HG03095 (cell line): ENCODE data around the gene RAC3.

ENCODE experiments used
- ATAC-seq: cut with Tn5 transposase; IDR thresholded peaks from one replicate; pipeline ENCODE4 v1.9.1; 2021; ENCODE audit warnings: moderate library complexity; ENCODE audit not compliant: unreplicated experiment

The RAC3 gene

GRCh38 chr17:82054351-82055022 is 23.0 kb downstream of the RAC3 start:
- no peak for ATAC-seq

- ATAC-seq: no peak
These were observed 23.8 kb downstream of the RAC3 start for GRCh38 chr17:82055023-82055964.

GRCh38 chr17:82055965-82056728 is 24.7 kb downstream of the RAC3 start:
- no peak for ATAC-seq

GRCh38 chr17:82056729-82057621 is 25.5 kb downstream of the RAC3 start:
- no peak for ATAC-seq

GRCh38 chr17:82058230-82058854 is 26.9 kb downstream of the RAC3 start:
- ATAC-seq: no peak

GRCh38 chr17:82058855-82059249 is 27.4 kb downstream of the RAC3 start:
- ATAC-seq: no peak

- no peak for ATAC-seq
These were observed 28.0 kb downstream of the RAC3 start for GRCh38 chr17:82059272-82060000.

DNA sequence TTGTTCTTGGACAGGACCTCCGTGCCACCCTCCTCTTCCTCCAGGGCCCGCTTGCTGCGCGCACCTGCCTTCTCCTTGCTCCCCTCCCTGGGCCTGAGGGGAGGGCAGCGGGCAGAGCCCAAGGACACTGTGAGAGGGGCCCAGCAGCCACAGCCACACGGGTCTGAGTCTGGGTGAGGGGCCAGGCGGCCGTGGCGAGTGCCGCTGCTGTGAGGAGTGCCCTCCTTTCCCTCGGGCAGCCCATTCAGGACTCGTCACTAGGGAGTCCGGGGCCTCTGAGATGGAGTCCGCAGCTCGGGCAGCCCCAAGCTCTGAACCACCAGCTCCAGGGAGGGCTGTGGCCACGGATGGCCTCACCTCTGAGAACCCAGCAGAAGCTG is 28.5 kb downstream of the RAC3 start:
- no peak for ATAC-seq

DNA sequence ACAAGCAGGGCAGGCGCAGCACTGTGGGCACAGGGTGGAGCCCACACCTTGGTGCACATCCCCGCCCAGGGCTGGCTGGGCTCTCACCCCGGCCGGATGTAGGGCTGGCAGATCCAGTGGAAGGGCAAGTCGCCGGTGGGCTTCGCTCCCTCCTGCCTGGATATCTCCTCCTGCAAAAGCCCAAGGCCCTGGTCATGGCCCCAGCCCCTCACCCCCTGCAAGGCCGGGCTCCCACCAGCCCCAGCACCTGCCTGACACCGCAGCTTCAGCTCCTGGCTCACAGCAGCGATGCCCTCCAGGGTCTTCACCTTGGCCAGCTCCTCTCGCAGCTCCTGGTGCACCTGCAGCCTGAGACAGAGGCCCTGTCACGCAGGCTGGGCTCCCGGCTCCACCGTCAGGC is 29.1 kb downstream of the RAC3 start:
- no peak for ATAC-seq

DNA sequence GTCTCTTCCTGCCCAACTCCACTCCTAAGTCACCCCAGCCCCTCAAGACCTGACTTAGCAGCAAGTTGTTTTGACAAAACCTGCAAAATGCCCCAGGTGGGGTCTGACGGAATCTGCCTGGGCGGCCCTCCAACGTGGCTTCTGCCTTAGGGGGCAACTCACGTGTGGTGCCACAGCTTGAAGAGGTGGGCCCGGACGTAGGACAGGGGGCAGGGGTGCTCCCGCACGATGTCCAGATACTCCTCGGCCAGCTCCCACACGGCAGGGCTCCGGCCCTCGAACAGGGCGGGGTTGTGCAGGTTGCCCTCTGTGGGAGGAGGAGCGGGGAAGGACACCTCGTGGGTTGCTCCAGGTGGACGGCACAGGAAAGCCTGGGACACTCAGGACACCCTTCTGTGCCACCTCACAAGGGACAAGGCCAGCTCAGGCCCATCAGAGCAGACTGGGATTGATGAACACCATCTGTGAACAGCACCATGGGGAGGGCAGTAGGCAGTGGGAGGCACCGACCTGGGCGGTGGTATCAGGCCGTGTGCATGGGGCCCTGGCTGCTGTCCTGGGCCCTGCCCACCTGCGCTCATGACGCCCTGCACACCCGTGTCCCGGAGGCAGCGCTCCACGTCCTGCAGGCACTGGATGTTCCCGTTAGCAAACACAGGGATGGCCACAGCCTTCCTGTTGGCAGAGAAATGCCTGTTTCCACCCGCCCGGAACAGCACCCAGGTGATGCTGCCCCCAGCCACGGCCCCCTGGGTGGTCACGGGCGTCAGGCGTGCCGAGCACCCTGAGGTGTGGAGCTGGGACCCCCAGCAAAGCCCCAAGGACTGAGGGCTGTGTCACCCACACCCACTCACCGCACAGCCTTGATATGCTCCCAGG is 29.8 kb downstream of the RAC3 start:
- ATAC-seq: no peak

DNA sequence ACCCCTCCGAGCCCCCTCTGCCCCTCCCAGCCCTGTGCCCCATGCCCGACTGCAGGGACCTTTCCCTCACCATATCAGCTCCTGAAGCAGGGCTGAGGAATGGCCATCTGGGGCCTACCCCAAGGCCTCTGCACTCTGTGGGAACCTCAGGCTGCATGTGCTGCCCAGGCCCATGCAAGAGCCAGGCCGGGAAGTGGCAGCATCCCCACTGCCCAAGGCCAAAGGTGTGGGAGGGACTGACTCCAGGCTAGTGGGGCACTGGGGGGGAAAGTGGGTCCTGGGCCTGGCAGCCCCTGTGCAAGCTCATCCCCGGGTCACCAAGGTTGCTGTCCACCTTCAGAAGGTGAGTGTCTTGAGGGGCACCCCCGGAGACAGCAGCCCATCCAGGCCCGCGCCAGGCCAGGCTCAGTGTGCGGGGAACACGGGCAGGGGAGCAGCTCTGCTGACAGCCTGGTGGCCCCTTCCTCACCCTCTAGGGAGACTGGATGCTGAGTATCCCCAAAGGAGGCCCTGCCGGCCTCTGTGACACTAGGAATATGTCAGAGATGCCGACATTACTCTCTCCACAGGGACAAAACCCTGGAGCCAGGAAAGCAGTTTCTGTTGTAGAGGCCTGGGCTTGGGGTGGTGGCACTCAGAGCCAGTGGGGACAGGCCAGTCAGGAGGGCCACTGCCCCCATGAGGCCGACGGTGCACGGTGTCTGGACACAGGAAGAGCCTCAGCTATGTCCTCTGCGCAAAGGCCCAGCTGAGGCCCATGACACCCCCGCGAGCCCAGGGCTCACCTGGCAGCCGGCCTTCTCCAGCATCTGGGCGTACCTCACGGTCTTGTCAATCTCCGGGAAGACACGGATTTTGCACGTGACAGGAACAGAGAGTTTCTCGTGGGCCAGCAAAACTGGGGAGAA is 30.9 kb downstream of the RAC3 start:
- no peak for ATAC-seq

DNA sequence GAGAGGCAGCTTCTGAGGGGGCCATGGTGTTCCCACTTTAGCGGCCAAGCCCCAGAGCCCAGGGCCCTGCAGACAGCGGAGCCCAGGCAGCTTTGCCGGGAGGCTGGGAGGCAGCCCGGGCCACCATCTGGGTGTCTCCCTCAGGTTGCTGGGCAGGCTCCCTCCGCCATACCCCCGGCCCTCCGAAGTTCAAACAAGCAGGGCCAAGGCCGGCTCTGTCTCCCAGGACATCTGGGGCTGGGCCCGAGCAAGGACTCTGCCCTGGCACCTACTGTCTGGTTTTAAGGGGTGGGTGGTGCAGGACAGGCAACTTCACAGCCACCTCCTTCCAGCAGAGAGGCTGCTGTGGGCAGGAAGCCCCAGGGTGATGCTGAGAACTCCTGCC is 31.5 kb downstream of the RAC3 start:
- ATAC-seq: no peak

- ATAC-seq: no peak
These were observed 32.2 kb downstream of the RAC3 start for GRCh38 chr17:82063424-82064415.

GRCh38 chr17:82064433-82065192 is 33.1 kb downstream of the RAC3 start:
- ATAC-seq: no peak

- peak; percentile 15 for ATAC-seq
These were observed 33.7 kb downstream of the RAC3 start for GRCh38 chr17:82065193-82065637.
